ENCODE measurements around the gene MAML2.

- TF ChIP-seq HDAC2 (CRISPR knock-in tag; IDR thresholded peaks at IDR 0.05) (no peak), ZFP36 (IDR thresholded peaks at IDR 0.05; ENCODE audit: borderline replicate concordance, low read depth, low read length, partially characterized antibody) (no peak), SRF (IDR thresholded peaks at IDR 0.05; ENCODE audit: low read depth, low read length) (no peak), SIN3A (IDR thresholded peaks at IDR 0.05; ENCODE audit: borderline replicate concordance, low read depth, low read length) (no peak), CTCF (CRISPR knock-in tag; IDR thresholded peaks at IDR 0.05) (no peak), ZNF350 (CRISPR knock-in tag; IDR thresholded peaks at IDR 0.05; ENCODE audit: borderline replicate concordance, low read depth) (no peak), THAP11 (CRISPR knock-in tag; IDR thresholded peaks at IDR 0.05) (no peak), RFX5 (IDR thresholded peaks at IDR 0.05; ENCODE audit: low read depth, low read length) (no peak), ZNF205 (CRISPR knock-in tag; IDR thresholded peaks at IDR 0.05) (no peak), YY1 (IDR thresholded peaks at IDR 0.05; ENCODE audit: insufficient read depth, insufficient replicate concordance, low read depth, low read length) (no peak), CENPT (CRISPR knock-in tag; IDR thresholded peaks at IDR 0.05; ENCODE audit: low read depth) (no peak), ZNF772 (CRISPR knock-in tag; IDR thresholded peaks at IDR 0.05) (no peak), POLR2AphosphoS5 (IDR thresholded peaks at IDR 0.05; ENCODE audit: low read depth, low read length) (no peak), MYNN (CRISPR knock-in tag; IDR thresholded peaks at IDR 0.05; ENCODE audit: low read depth) (no peak)
Observed at GRCh38 chr11:96329419-96329818, 13.6 kb downstream of the MAML2 start.
